ENCODE results near the gene ARHGEF16. TPM values are rescaled to one million over a fixed set of nuclear protein-coding genes. Genes with fewer than 3 reads are reported as not detected.

Gene ARHGEF16
- total RNA-seq, 1 experiment from 2014 or later, result 10.1 TPM

GRCh38 chr1:3508757-3509415, 54.4 kb downstream of the ARHGEF16 start:
- Histone ChIP-seq H3K4me1 (ENCODE audit: control insufficient read depth, insufficient read depth, low read length) (peaks cover 13% of the 10 kb centered on the region), H3K36me3 (ENCODE audit: control insufficient read depth, insufficient read depth, low read length) (no peaks in the 10 kb centered on the region), H3K27ac (ENCODE audit: low read length) (no peak overlapping the region), H3K4me3 (ENCODE audit: low read depth in 2 of 2, low read length in 2 of 2) (no peak overlapping the region), H3K9me3 (ENCODE audit: control insufficient read depth, insufficient read depth, low read depth, low read length) (no peaks in the 10 kb centered on the region), H3K27me3 (ENCODE audit: control insufficient read depth, insufficient read depth, low read length) (no peaks in the 10 kb centered on the region)
- BruUV-seq (replicated peaks), result no TSS peak
- TF ChIP-seq SIN3A (IDR thresholded peaks at IDR 0.05; ENCODE audit: borderline replicate concordance, insufficient read depth, low read depth, low read length) (no peak), POLR2AphosphoS5 (IDR thresholded peaks at IDR 0.05; ENCODE audit: low read depth, low read length) (no peak), CTCF (IDR thresholded peaks at IDR 0.05) (no peak), TCF7L2 (IDR thresholded peaks at IDR 0.05; ENCODE audit: low read depth, low read length) (no peak)
- in situ Hi-C loops (cut with HindIII; ENCODE audit: low pct_unique_long_range_greater_than_20kb, low sequenced_read_pairs) (no loop called here), intact Hi-C loops (cut with micrococcal nuclease; ENCODE audit: unreplicated experiment) (no loop called here)
- ATAC-seq (no peak), DNase-seq (ENCODE audit: low read depth, low spot score) (no peak)
- ChIA-PET CTCF (interaction anchor here (0.6 kb wide), 1 partner anchor 39 kb away, joined by 4 read pairs; no protein-coding TSS in a partner anchor), POLR2A (no interaction called here)

- ATAC-seq (no peak), DNase-seq (ENCODE audit: low read depth, low spot score) (no peak)
- peaks cover 5% of the 10 kb centered on the region; the same call in 1 of the 2 replicates for H3K4me1 ChIP-seq (ENCODE audit: control insufficient read depth, insufficient read depth, low read length)
- no peaks in the 10 kb centered on the region for H3K36me3 ChIP-seq (ENCODE audit: control insufficient read depth, insufficient read depth, low read length)
- H3K4me3 ChIP-seq (ENCODE audit: low read depth in 2 of 2, low read length in 2 of 2), result no peak overlapping the region
- ChIA-PET CTCF (no interaction called here), POLR2A (no interaction called here)
- in situ Hi-C loops (cut with HindIII; ENCODE audit: low pct_unique_long_range_greater_than_20kb, low sequenced_read_pairs), result no loop called here
- no peaks in the 10 kb centered on the region for H3K9me3 ChIP-seq (ENCODE audit: control insufficient read depth, insufficient read depth, low read depth, low read length)
- H3K27me3 ChIP-seq (ENCODE audit: control insufficient read depth, insufficient read depth, low read length), result no peaks in the 10 kb centered on the region
- intact Hi-C loops (cut with micrococcal nuclease; ENCODE audit: unreplicated experiment), result no loop called here
- no TSS peak for BruUV-seq (replicated peaks)
- TF ChIP-seq CTCF (IDR thresholded peaks at IDR 0.05) (no peak), REST (IDR thresholded peaks at IDR 0.05; ENCODE audit: insufficient read depth in 1 of 2, low read depth in 2 of 2, low read length in 1 of 2) (no peak), TCF7L2 (IDR thresholded peaks at IDR 0.05; ENCODE audit: low read depth, low read length) (no peak), POLR2AphosphoS5 (IDR thresholded peaks at IDR 0.05; ENCODE audit: low read depth, low read length) (no peak), SIN3A (IDR thresholded peaks at IDR 0.05; ENCODE audit: borderline replicate concordance, insufficient read depth, low read depth, low read length) (no peak)
- H3K27ac ChIP-seq (ENCODE audit: low read length), result no peak overlapping the region
Measured at GRCh38 chr1:3509721-3510120, 55.3 kb downstream of the ARHGEF16 start.
